ENCODE data around the gene LTBP1.
"Not testable (repeated sequence)": the region's sequence is repeated elsewhere in the genome, so short reads cannot be mapped to it uniquely, and the experiment has no call there.

Gene LTBP1

DNA sequence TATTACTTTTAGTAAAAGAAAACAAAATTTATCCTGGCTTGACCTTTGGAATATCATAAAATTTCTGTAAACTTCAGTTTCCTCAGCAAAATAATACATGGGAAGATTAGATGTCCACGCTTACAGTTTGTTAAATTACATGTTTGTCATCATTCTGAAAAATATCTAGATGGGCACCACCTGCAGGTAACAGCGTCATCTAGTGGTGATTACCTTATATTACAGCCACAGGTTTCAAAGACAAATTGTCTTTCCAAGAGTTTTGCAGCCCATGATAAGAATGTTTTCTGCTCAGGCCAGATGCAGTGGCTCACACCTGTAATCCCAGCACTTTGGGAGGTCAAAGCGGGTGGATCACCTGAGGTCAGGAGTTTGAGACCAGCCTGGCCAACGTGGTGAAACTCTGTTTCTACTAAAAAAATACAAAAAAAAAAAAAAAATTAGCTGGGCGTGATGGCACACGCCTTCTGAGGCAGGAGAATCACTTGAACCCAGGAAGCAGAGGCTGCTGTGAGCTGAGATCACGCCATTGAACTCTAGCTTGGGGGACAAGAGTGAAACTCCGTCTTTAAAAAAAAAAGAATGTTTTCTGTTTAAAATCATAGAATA, 433.4 kb downstream of the LTBP1 start:
- TF ChIP-seq POLR2A (IDR thresholded peaks at IDR 0.05; ENCODE audit: low read depth, low read length) (no peak), POLR2AphosphoS5 (IDR thresholded peaks at IDR 0.05; ENCODE audit: low read depth, low read length) (no peak), TAF1 (IDR thresholded peaks at IDR 0.05; ENCODE audit: borderline replicate concordance, low read depth, low read length) (no peak)
- FAIRE-seq (no peak), DNase-seq (ENCODE audit: insufficient read length) (no peak)

DNA sequence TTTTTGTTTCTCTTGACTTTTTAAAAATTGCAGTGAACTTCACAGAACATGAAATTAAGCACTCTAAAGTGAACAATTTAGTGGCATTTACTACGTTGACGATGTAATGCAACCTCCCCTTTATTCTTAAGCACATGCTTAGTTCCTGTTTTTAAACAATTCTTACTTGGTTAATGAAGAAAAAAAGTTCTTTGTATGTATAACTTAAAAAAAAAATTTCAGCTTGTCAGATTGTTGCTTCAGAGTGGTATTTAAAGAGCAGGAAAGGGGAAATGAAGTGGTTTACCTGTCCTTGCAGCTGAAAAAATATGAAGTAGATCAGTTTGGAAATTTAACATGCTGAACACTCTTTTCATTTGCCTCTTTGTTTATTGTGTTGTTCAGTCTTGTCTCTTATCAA, 434.0 kb downstream of the LTBP1 start:
- TF ChIP-seq TAF1 (IDR thresholded peaks at IDR 0.05; ENCODE audit: borderline replicate concordance, low read depth, low read length) (no peak), POLR2A (IDR thresholded peaks at IDR 0.05; ENCODE audit: low read depth, low read length) (no peak), POLR2AphosphoS5 (IDR thresholded peaks at IDR 0.05; ENCODE audit: low read depth, low read length) (no peak)
- no peak for DNase-seq (ENCODE audit: insufficient read length)
- FAIRE-seq, result no peak

DNA sequence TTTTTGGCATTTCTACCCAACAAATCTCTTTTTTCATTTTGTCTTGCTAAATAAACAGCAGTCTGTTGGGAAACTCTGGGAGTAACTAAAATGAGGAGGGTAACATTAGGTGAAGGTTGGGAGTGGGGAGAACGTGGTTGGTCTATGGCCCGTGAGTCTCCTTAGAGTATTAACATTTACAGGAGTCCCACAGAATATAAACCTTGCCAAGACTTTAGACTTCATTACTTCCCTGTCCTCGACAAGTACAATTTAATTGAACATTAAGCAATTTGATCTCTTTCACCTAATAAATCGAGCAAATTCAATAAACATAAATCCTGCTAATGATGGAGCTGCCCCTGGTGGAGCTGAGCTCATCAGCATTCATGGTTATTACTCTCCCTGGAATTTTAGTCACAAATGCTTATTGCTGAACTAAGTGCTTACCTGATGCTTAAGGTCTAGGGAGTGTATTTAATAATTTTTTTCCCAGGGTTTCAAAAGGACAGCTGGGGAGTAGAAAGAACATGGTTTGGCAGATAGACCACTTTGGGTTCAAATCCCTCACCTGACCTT, 434.6 kb downstream of the LTBP1 start:
- TF ChIP-seq POLR2AphosphoS5 (IDR thresholded peaks at IDR 0.05; ENCODE audit: low read depth, low read length) (no peak), TAF1 (IDR thresholded peaks at IDR 0.05; ENCODE audit: borderline replicate concordance, low read depth, low read length) (no peak), POLR2A (IDR thresholded peaks at IDR 0.05; ENCODE audit: low read depth, low read length) (no peak)
- no peak for FAIRE-seq
- no peak for DNase-seq (ENCODE audit: insufficient read length)

DNA sequence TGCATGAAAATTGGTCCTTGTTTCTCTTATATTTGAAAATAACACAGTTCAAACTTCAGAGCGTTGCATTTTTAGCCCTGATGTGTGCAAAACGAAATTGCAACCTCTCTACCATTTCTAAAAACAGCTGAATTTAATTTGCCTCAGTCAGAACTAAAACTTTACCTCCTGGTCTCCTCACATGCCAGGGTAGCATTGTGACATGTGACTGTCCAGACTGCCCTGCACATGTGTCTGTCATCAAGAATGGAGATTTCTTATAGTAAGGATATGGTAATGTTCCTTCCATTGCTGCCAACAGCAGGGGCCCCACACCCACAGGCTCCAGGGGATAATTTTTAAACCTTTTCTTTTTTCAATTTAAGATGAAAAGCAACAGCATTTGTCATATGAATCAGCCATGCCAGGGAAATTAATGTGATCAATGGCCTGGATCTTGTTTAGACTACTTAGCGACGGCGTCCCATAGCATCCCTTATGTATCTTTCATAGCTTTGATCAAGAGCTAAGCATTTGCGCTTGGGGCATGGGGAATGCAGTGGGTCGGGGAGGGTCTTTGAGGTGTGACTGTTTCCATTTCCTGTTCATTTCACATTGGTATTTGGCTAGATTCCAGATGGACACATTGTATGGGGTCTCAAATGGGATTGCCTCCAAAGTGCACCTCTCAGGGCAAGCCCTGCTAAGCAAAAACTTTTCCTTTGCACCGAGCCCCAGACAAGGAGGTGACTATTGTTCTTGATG, 437.3 kb downstream of the LTBP1 start:
- FAIRE-seq (no peak), DNase-seq (ENCODE audit: insufficient read length) (no peak)
- no peak for TF ChIP-seq TAF1 (IDR thresholded peaks at IDR 0.05; ENCODE audit: borderline replicate concordance, low read depth, low read length)
- TF ChIP-seq POLR2AphosphoS5 (IDR thresholded peaks at IDR 0.05; ENCODE audit: low read depth, low read length), result no peak

DNA sequence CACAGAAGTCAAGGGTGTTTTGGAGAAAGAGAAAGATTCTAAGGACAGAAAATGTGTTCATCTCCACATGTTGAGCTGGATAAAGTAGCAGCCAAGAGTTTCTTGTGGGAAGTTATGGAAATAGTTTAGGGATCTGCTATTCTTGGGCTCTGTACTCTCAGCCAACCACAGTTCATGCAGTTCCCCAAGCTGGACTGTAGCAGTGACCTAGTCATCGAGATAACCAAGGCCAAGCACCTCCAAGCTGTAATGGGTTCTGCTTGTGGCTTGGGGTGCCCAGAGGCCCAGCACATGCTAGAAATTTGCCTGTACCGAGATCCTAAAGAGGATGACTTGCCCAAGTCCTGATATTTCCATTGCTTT, 437.8 kb downstream of the LTBP1 start:
- DNase-seq (ENCODE audit: insufficient read length) (no peak), FAIRE-seq (no peak)
- no peak for TF ChIP-seq TAF1 (IDR thresholded peaks at IDR 0.05; ENCODE audit: borderline replicate concordance, low read depth, low read length)
- no peak for TF ChIP-seq POLR2A (IDR thresholded peaks at IDR 0.05; ENCODE audit: low read depth, low read length)
- TF ChIP-seq POLR2AphosphoS5 (IDR thresholded peaks at IDR 0.05; ENCODE audit: low read depth, low read length), result no peak

DNA sequence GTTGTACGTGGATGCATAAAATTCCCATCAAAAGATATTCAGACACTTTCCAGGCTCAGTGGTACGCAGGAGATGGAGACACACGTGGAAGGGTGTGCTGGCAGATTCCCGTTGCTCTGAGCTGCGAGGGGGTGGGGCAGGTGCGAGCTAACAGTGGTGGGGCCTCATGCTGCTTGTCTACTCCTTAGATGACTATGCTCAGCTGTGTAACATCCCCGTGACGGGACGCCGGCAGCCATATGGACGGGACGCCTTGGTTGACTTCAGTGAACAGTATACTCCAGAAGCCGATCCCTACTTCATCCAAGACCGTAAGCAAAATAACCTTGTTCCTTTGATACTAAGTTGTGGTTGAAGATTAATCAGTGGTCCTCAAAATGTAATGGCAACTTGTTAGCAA, 442.2 kb downstream of the LTBP1 start:
- no peak for TF ChIP-seq POLR2A (IDR thresholded peaks at IDR 0.05; ENCODE audit: low read depth, low read length)
- no peak for TF ChIP-seq POLR2AphosphoS5 (IDR thresholded peaks at IDR 0.05; ENCODE audit: low read depth, low read length)
- no peak for TF ChIP-seq TAF1 (IDR thresholded peaks at IDR 0.05; ENCODE audit: borderline replicate concordance, low read depth, low read length)
- DNase-seq (ENCODE audit: insufficient read length) (no peak), FAIRE-seq (no peak)

DNA sequence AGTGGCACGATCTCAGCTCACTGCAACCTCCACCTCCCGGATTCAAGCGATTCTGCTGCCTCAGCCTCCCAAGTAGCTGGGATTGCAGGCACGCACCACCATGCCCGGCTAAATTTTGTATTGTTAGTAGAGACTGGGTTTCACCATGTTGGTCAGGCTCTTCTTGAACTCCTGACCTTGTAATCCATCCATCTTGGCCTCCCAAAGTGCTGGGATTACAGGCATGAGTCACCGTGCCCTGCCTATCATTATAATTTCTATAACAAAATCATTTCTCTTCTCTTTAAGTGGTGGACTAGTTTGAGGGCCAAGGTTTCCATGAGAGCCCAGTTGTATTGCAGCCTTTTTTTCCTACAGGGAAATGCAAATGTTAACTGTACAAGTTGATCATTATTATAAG, 442.9 kb downstream of the LTBP1 start:
- not testable (repeated sequence) for DNase-seq (ENCODE audit: insufficient read length); FAIRE-seq

DNA sequence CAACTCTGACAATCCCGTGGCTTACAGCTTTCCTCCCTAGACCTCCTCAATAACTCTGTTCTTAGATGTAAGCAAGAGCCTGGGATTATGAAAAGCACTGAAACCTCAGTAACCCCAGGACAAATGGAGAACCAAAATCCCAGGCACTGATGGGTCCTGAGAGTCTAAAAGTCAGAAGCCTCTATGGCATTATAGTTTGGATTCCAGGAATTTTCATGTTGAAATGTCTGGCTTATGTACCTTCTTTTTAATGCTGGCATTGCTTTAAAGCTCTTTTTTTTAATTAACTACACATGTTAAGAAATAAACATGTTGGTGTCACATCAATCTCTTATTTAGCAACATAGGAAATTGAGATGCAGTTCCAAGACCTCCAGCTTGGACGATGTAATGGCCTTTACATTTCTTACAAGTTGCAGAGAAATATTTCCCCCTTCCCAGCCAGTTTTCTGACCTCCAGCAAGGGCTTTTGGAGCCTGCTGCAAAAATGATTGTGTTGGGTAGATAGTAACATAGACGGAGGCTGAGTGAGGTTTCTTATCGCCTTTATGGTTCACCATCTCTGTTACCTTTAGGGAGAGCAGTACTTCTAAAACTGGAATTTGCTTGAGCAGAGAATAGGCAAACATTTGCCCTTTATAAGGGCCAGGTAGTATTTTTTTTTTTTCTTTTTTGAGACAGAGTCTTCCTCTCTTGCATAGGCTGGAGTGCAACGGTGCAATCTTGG, 444.9 kb downstream of the LTBP1 start:
- no peak for FAIRE-seq
- TF ChIP-seq POLR2AphosphoS5 (IDR thresholded peaks at IDR 0.05; ENCODE audit: low read depth, low read length), result no peak
- no peak for TF ChIP-seq TAF1 (IDR thresholded peaks at IDR 0.05; ENCODE audit: borderline replicate concordance, low read depth, low read length)
- TF ChIP-seq POLR2A (IDR thresholded peaks at IDR 0.05; ENCODE audit: low read depth, low read length), result no peak
- DNase-seq (ENCODE audit: insufficient read length), result no peak

DNA sequence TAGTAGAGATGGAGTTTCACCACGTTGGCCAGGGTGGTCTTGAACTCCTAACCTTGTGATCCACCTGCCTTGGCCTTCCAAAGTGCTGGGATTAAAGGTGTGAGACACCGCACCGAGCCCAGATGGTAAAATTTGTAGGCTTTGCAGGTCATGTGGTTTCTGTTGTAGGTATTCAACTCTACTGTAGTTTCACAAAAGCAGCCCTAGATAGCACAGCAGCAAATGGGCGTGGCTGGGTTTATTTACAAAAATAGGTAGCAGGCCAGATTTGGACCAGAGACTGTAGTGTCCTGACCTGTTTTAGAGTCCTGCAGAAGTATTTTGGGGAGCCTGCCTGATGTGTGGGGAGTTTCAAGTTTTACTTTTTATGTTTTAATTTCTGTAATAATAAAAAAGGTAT, 445.6 kb downstream of the LTBP1 start:
- TF ChIP-seq POLR2A (IDR thresholded peaks at IDR 0.05; ENCODE audit: low read depth, low read length), result no peak
- no peak for TF ChIP-seq TAF1 (IDR thresholded peaks at IDR 0.05; ENCODE audit: borderline replicate concordance, low read depth, low read length)
- no peak for TF ChIP-seq POLR2AphosphoS5 (IDR thresholded peaks at IDR 0.05; ENCODE audit: low read depth, low read length)
- FAIRE-seq (no peak), DNase-seq (ENCODE audit: insufficient read length) (no peak)

DNA sequence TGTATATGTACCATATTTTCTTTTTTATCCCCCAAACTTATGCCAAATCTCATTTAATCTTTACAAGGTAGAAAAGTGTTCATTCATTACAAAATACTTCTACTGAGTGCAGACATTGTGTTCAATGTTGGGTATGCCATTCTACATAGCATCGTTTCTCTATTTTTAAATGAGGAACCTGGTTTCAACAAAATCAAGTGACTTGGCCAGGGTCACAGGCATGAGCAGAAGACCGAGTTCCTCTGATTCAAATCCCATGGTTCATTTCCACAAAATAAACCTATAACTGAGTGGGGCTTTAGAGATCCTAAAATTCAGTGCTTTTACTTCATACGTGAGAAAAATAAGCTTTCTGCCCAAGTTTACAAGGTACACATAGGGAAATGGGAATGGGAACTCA, 448.3 kb downstream of the LTBP1 start:
- DNase-seq (ENCODE audit: insufficient read length) (no peak), FAIRE-seq (no peak)
- no peak for TF ChIP-seq TAF1 (IDR thresholded peaks at IDR 0.05; ENCODE audit: borderline replicate concordance, low read depth, low read length)
- no peak for TF ChIP-seq POLR2A (IDR thresholded peaks at IDR 0.05; ENCODE audit: low read depth, low read length)
- TF ChIP-seq POLR2AphosphoS5 (IDR thresholded peaks at IDR 0.05; ENCODE audit: low read depth, low read length), result no peak

DNA sequence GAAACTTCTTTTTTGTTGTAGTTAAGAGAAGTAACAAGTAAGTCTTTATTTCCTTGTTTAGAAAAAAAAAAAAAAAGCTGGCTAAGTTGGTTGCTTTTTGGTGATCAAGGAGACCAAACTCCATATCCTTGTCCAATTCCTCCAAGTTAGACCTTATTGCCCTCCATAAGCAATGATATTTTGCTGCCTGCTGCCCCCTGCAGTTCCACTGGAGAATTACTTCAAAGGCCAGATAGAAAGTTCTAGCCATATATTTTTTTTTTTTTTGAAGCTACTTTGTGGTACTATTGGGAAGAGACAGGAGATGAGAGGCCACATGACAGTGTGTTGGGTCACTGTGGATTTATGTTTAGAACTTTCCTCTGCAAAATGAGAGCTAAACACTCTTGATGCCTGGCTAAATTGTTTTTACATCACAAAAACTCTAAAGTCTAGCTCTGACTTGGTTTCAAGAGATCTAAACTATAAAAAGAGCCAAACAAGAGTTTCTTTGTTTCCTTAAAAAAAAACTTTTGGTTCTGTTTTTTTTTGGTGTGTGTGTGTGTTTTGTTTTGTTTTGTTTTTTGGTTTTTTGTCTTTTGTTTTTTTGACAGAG, 449.0 kb downstream of the LTBP1 start:
- FAIRE-seq (peak; percentile 66), DNase-seq (ENCODE audit: insufficient read length) (no peak)
- no peak for TF ChIP-seq POLR2A (IDR thresholded peaks at IDR 0.05; ENCODE audit: low read depth, low read length)

DNA sequence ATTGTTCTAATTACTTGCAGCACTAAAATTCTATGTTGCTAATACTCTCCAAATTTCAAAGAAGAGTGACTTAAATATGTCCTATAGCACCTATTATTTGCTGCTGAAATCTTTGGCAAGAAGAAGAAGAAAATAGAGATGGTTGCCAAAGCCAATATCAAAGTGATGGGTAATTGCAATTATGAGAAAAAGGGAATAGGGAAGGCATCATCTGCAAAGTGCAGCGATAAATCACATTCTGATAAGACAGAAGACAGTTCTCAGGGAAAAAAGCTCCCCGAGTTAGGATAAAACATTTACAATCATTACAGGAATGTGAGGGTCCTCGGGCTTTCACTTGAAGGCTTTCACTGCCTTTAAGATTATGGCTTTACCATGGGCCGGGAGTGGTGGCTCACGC, 457.6 kb downstream of the LTBP1 start:
- TF ChIP-seq TAF1 (IDR thresholded peaks at IDR 0.05; ENCODE audit: borderline replicate concordance, low read depth, low read length), result no peak
- DNase-seq (ENCODE audit: insufficient read length) (no peak), FAIRE-seq (no peak)

Data from GM12892 (cell line).